MCF 10A (cell line): ENCODE results near the gene DUS1L. TPM values are rescaled to one million over a fixed set of nuclear protein-coding genes. Genes with fewer than 3 reads are reported as not detected.

Experiments
- BruUV-seq: library from RNA; stranded (reverse); fragments of 400-500 nt; replicated peaks from 2 replicates; lab custom pipeline; 2021; lab: Mats Ljungman, UMichigan
- CTCF ChIA-PET: fragments of 300-600 bp; sonication (Branson Sonifier 250); formaldehyde crosslinking; extraction: SDS; loops from one replicate; lab custom pipeline; 2021; ENCODE audit warnings: antibody characterized with exemption, inconsistent platforms; lab: Yijun Ruan, JAX
- POLR2A ChIA-PET: fragments of 300-600, 350-650 bp; sonication (Branson Sonifier 250); formaldehyde crosslinking; extraction: SDS; loops from one replicate; lab custom pipeline; 2020; ENCODE audit warnings: antibody characterized with exemption, inconsistent platforms; lab: Yijun Ruan, JAX
- DNase-seq: peaks from one replicate; pipeline ENCODE4 v3.0.0-alpha.2; 2018; ENCODE audit not compliant: unreplicated experiment
- H3K27ac Mint-ChIP-seq: one replicate; pipeline ENCODE4 v1.8.0; 2022; ENCODE audit warnings: mild to moderate bottlenecking, low read depth, mixed read lengths; ENCODE audit not compliant: unreplicated experiment
- H3K27me3 Mint-ChIP-seq: one replicate; pipeline ENCODE4 v1.8.0; 2022; ENCODE audit warnings: mixed read lengths; ENCODE audit not compliant: insufficient read depth, unreplicated experiment
- H3K36me3 Mint-ChIP-seq: one replicate; pipeline ENCODE4 v1.8.0; 2022; ENCODE audit warnings: mild to moderate bottlenecking, moderate library complexity, mixed read lengths; ENCODE audit not compliant: insufficient read depth, unreplicated experiment
- H3K4me1 Mint-ChIP-seq: one replicate; pipeline ENCODE4 v1.8.0; 2022; ENCODE audit warnings: mixed read lengths; ENCODE audit not compliant: insufficient read depth, unreplicated experiment
- H3K4me3 Mint-ChIP-seq: one replicate; pipeline ENCODE4 v1.8.0; 2022; ENCODE audit warnings: mild to moderate bottlenecking, moderate library complexity, mixed read lengths; ENCODE audit not compliant: unreplicated experiment
- H3K9me3 Mint-ChIP-seq: one replicate; pipeline ENCODE4 v1.8.0; 2022; ENCODE audit warnings: mixed read lengths; ENCODE audit not compliant: unreplicated experiment
- intact Hi-C: fragments of 100-400 bp; cut with micrococcal nuclease; formaldehyde crosslinking; loops from 2 replicates; pipeline ENCODE4 v1.14.1; 2022
- total RNA-seq: library from RNA; stranded (reverse); gene quantifications from 2 replicates; pipeline ENCODE4 v1.2.3, GENCODE V29; 2022
- TF ChIP-seq, protein P1 (sequence below): fragments of 200-600 bp; IDR thresholded peaks from one replicate; pipeline ENCODE4 v1.8.0; 2022; ENCODE audit warnings: antibody characterized with exemption, mild to moderate bottlenecking; ENCODE audit not compliant: unreplicated experiment

The DUS1L gene
- total RNA-seq, 1 experiment from 2014 or later, result 116 TPM

DNA sequence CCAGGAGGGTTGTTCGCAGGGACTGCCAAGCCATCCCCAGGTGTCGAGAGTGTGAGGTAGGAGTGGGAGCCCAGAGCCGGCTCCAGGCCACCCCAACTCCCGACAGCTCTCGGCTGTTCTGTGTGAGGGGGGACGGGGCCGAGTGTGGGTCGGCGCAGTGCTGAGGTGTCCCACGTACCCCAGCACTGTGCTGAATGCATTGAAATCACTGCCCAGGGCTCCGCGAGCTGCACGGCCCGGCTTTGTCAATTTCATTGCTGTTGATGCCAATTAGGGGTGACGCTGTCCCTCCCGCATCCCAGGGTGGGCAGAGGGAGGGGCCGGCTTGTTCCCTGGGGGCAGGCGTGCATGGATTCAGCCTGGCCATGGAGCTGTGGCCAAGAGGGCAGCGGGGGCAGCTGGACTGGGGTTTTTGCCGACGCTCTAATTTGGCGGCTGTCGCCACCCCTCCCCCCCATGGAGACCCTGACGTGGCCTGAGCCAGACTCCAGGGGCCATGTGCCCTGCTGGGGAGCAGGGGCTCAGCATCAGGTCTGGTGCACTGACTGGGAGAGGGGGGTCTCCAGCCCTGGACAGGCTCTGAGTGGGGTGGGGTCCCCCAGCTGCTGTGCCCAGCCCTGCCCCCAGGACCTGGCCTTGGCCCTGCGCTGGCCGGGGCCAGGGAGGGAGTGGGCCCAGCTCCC, 57.2 kb downstream of the DUS1L start:
- intact Hi-C loops, result no loop called here
- H3K27ac Mint-ChIP-seq, result no peak overlapping the region
- BruUV-seq, result no TSS peak
- peaks cover 12% of the 10 kb centered on the region for H3K36me3 Mint-ChIP-seq
- H3K4me1 Mint-ChIP-seq, result peaks cover 10% of the 10 kb centered on the region
- TF ChIP-seq, protein P1, sequence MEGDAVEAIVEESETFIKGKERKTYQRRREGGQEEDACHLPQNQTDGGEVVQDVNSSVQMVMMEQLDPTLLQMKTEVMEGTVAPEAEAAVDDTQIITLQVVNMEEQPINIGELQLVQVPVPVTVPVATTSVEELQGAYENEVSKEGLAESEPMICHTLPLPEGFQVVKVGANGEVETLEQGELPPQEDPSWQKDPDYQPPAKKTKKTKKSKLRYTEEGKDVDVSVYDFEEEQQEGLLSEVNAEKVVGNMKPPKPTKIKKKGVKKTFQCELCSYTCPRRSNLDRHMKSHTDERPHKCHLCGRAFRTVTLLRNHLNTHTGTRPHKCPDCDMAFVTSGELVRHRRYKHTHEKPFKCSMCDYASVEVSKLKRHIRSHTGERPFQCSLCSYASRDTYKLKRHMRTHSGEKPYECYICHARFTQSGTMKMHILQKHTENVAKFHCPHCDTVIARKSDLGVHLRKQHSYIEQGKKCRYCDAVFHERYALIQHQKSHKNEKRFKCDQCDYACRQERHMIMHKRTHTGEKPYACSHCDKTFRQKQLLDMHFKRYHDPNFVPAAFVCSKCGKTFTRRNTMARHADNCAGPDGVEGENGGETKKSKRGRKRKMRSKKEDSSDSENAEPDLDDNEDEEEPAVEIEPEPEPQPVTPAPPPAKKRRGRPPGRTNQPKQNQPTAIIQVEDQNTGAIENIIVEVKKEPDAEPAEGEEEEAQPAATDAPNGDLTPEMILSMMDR, result no peak
- ChIA-PET CTCF (interaction anchor here (0.6 to 1.2 kb wide), 3 partner anchors 14 to 21 kb away, joined by 3 to 5 read pairs (median 3); no protein-coding TSS in a partner anchor), POLR2A (interaction anchor here (0.6 to 1.2 kb wide), 2 partner anchors 14 to 49 kb away, joined by 3 to 4 read pairs; no protein-coding TSS in a partner anchor)
- no peaks in the 10 kb centered on the region for H3K9me3 Mint-ChIP-seq
- DNase-seq, result no peak
- H3K27me3 Mint-ChIP-seq, result no peaks in the 10 kb centered on the region
- no peak overlapping the region for H3K4me3 Mint-ChIP-seq

Other genes starting within 250 kb of the DUS1L start
- 35.6 and 39.2 TPM in 2 replicates for gene MCRIP1, start 232.5 kb downstream of the DUS1L start, total RNA-seq
- 0.29 TPM in 1 of 2 replicates, not detected in the other for gene PPP1R27, start 230.8 kb downstream of the DUS1L start, total RNA-seq
- gene P4HB, start 205.3 kb downstream of the DUS1L start, total RNA-seq, result 894 and 1,111 TPM in 2 replicates
- gene ARHGDIA, start 194.5 kb downstream of the DUS1L start, total RNA-seq, result 271 and 324 TPM in 2 replicates
- 114 and 115 TPM in 2 replicates for gene ALYREF, start 174.2 kb downstream of the DUS1L start, total RNA-seq
- gene ANAPC11, start 174.1 kb downstream of the DUS1L start, total RNA-seq, result 144 and 151 TPM in 2 replicates
- 0.28 TPM in 1 of 2 replicates, not detected in the other for gene NPB, start 163.6 kb downstream of the DUS1L start, total RNA-seq
- 26.5 and 26.8 TPM in 2 replicates for gene PCYT2, start 154.4 kb downstream of the DUS1L start, total RNA-seq
- 36.6 and 44.8 TPM in 2 replicates for gene SIRT7, start 147.6 kb downstream of the DUS1L start, total RNA-seq
- gene MAFG, start 138.1 kb downstream of the DUS1L start, total RNA-seq, result 38.1 and 48.9 TPM in 2 replicates
- 151 and 154 TPM in 2 replicates for gene PYCR1, start 128.5 kb downstream of the DUS1L start, total RNA-seq
- gene MYADML2, start 118.6 kb downstream of the DUS1L start, total RNA-seq, result not detected in 2 replicates
- gene NOTUM, start 104.6 kb downstream of the DUS1L start, total RNA-seq, result not detected in 2 replicates
- 24.9 and 29.7 TPM in 2 replicates for gene ASPSCR1, start 88.2 kb downstream of the DUS1L start, total RNA-seq
- gene CENPX, start 42.9 kb downstream of the DUS1L start, total RNA-seq, result 27.6 and 35.6 TPM in 2 replicates
- gene LRRC45, start 42.5 kb downstream of the DUS1L start, total RNA-seq, result 2.6 and 3.4 TPM in 2 replicates
- 7.1 and 9.7 TPM in 2 replicates for gene RAC3, start 34.1 kb downstream of the DUS1L start, total RNA-seq
- gene DCXR, start 28.1 kb downstream of the DUS1L start, total RNA-seq, result 77.9 and 111 TPM in 2 replicates
- 37.9 and 38.0 TPM in 2 replicates for gene RFNG, start 14.0 kb downstream of the DUS1L start, total RNA-seq
- gene GPS1, start 13.9 kb downstream of the DUS1L start, total RNA-seq, result 96.6 and 100 TPM in 2 replicates
- gene FASN, start 32.4 kb upstream of the DUS1L start, total RNA-seq, result 114 and 120 TPM in 2 replicates
- 86.8 and 87.3 TPM in 2 replicates for gene CCDC57, start 147.0 kb upstream of the DUS1L start, total RNA-seq
- gene SLC16A3, start 163.2 kb upstream of the DUS1L start, total RNA-seq, result 268 and 350 TPM in 2 replicates
- 191 and 193 TPM in 2 replicates for gene CSNK1D, start 207.9 kb upstream of the DUS1L start, total RNA-seq